AG04449 (cell line): Measurements from ENCODE around the gene VSTM1.

Experiments used
- CTCF ChIA-PET: fragments of 350-600 bp; formaldehyde crosslinking; extraction: SDS; loops from one replicate; lab custom pipeline; 2021; ENCODE audit warnings: antibody characterized with exemption; lab: Yijun Ruan, JAX
- POLR2A ChIA-PET: fragments of 400-600, 350-600 bp; formaldehyde crosslinking; extraction: SDS; loops from one replicate; lab custom pipeline; 2020; ENCODE audit warnings: antibody characterized with exemption, inconsistent platforms; lab: Yijun Ruan, JAX
- DNase-seq: peaks from one replicate; pipeline ENCODE4 v3.0.0-alpha.2; 2010; ENCODE audit warnings: low read depth, low spot score
- H3K4me3 ChIP-seq: 2 replicates; pipeline ENCODE4 v1.5.1; 2011; ENCODE audit warnings: low read depth, mild to moderate bottlenecking, control low read depth, low read length
- TF ChIP-seq, protein P1 (sequence below): IDR thresholded peaks from one replicate; pipeline ENCODE4 v1.5.1; 2011; ENCODE audit warnings: mild to moderate bottlenecking, moderate library complexity, low read length, control low read depth, inconsistent platforms; ENCODE audit not compliant: insufficient read depth; ENCODE audit errors: missing control alignments

Gene VSTM1

DNA sequence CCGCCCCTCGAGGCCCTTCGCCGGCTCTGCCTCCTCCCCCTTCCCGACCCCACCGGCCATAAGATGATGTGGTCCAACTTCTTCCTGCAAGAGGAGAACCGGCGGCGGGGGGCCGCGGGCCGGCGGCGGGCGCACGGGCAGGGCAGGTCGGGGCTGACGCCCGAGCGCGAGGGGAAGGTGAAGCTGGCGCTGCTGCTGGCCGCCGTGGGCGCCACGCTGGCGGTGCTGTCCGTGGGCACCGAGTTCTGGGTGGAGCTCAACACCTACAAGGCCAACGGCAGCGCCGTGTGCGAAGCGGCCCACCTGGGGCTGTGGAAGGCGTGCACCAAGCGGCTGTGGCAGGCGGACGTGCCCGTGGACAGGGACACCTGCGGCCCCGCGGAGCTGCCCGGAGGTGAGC, 70.9 kb downstream of the VSTM1 start:
- POLR2A ChIA-PET, result no interaction called here
- H3K4me3 ChIP-seq, result no peak overlapping the region
- TF ChIP-seq, protein P1, sequence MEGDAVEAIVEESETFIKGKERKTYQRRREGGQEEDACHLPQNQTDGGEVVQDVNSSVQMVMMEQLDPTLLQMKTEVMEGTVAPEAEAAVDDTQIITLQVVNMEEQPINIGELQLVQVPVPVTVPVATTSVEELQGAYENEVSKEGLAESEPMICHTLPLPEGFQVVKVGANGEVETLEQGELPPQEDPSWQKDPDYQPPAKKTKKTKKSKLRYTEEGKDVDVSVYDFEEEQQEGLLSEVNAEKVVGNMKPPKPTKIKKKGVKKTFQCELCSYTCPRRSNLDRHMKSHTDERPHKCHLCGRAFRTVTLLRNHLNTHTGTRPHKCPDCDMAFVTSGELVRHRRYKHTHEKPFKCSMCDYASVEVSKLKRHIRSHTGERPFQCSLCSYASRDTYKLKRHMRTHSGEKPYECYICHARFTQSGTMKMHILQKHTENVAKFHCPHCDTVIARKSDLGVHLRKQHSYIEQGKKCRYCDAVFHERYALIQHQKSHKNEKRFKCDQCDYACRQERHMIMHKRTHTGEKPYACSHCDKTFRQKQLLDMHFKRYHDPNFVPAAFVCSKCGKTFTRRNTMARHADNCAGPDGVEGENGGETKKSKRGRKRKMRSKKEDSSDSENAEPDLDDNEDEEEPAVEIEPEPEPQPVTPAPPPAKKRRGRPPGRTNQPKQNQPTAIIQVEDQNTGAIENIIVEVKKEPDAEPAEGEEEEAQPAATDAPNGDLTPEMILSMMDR, result no peak
- no peak for DNase-seq
- CTCF ChIA-PET, result interaction anchor here (1.1 kb wide), 1 partner anchor 111 kb away, joined by 3 read pairs; the partner anchor contains the start of gene PRKCG

DNA sequence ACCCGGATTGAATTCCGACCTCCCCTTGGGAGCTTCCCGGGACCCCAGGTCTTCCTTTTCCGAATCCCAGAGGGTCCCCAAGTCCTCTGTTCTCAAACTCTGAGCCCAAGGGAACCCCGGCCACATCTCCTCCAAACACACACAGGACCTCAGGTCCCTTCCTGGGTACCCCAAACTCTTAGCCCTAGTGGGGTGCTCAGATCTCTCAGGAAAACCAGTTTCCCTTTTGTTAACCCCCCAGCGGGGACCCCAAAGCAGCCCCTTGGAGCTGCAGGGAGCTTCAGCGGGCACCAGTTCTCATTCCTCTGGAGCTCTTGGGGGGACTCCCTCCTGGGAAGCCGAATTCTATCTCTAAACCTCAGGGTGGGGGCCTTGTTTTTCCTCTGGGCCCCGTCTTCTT, 71.5 kb downstream of the VSTM1 start:
- ChIA-PET POLR2A (no interaction called here), CTCF (interaction anchor here (1.1 kb wide), 1 partner anchor 111 kb away, joined by 3 read pairs; the partner anchor contains the start of gene PRKCG)
- DNase-seq, result no peak
- TF ChIP-seq, protein P1, result no peak
- no peak overlapping the region for H3K4me3 ChIP-seq

DNA sequence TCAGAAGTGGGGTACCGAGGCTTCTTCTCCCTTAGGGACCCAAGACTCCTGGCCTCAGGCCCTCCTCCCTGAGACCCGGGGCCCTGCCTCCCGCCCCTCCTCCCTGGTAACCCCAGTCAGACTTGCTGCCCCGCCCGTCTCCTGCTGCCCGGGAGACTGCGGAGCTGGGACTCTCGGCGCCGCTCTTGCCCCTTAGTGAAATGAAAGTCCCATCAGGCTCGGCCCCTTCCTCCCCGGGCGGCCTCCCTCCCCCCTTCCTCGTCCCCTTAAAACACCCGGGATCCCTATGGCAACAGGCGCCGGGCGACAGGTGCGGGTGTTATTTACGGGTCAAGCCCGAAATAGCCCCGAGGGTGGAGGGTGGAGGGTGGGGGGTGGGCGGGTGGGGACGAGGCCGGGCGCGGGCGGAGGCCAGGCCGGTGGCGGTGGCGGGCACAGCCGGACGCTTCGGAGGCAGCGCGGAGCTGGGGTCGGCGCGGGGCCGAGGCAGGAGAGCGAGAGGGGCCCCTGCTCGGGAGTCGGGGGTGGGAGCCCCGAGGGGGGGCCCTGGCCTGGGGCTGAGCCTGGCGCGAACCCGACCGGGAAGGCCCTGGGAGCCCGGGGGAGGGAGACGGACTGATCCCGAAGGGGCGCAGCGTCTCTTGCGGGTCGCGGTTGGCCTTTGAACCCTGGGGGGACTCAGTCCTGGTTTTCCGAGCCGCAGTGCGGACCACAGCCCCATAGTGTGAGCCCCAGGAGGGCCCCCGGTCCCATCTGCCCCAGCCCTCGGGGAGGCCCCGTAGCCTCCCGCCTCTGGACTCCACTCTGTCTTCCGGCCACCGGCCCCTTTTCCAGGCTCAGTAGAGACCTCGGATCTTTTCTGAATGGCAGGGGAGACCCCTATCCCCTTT, 72.2 kb downstream of the VSTM1 start, which contains the start of gene CACNG6:
CACNG6 (plus strand) TSS at position 414 of the 890 bp plus-strand sequence. CDS start 1,241 bp downstream, outside the sequence.
- ChIA-PET CTCF (interaction anchor here (1.1 kb wide), 1 partner anchor 110 kb away, joined by 3 read pairs; the partner anchor contains the start of gene PRKCG), POLR2A (no interaction called here)
- peak within 1 kb of the TSS; percentile 25 for H3K4me3 ChIP-seq
- no peak for DNase-seq
- TF ChIP-seq, protein P1, result no peak
